ENCODE data around the gene MAX.
A peak's percentile ranks its signal among the peaks of the same experiment; 100 is the strongest.

The MAX gene

DNA sequence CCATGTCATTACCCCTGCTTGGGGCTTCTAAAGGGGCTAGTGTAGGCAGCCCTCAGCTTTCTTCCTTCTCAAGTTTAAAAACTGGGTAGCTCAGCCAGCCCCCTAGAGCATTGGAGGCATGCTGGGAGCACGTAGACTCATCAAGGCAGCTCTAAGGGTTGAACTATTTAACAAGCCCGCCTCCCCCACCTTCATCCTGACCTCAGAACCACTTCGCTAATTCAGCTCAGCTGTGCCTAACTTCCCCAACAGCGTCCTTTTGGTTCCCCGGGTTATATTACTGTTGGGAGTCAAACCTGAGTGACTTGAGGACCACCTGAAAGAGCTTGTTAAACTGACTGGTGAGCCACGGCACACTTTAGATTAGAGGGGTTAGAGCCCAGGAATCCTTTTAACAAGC lies 30.1 kb downstream of the MAX start:
- DNase-seq, result no peak

DNA sequence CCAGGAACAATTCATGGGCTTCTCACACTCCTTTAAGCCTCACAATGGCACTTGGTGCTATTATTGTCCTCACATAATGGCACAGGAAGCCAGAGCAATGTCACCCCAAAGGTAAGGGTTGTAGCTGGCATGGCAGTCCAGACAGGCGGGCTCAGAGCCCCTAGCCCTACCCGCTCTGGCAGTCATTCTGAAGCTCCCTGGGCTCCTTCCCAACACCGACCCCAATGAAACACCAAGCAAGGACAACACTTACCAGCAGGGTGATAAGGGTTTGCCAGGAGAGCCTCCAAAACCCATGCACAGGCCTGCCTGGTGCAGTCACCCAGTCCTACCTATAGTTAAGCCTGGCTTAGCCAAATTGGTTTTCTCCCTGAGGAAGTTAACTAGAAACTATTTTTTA lies 30.8 kb downstream of the MAX start:
- DNase-seq, result no peak

DNA sequence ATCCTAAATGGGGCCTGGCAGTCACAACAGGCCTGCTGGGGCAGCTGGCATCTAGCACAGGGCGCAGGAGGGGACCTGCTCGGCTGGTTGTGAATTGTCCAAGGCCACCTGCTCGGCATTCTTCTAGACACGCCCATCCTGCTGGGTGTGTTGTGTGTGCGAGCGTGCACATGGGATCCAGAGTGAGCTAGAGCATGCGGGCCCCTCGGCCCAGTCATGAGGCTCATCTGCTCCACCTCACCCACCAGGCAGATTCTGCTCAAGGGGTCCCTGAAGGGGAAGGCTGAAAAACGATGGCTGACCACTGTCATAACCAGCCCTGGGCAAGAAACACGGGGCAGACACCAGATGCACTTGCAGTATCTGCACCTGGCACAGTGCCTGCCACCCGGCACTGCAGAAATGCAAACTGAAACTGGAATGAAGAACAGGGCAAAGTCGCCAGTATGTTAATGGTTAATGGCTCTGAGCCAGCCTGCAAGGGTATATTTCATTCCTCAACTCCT lies 31.8 kb downstream of the MAX start:
- DNase-seq, result no peak

DNA sequence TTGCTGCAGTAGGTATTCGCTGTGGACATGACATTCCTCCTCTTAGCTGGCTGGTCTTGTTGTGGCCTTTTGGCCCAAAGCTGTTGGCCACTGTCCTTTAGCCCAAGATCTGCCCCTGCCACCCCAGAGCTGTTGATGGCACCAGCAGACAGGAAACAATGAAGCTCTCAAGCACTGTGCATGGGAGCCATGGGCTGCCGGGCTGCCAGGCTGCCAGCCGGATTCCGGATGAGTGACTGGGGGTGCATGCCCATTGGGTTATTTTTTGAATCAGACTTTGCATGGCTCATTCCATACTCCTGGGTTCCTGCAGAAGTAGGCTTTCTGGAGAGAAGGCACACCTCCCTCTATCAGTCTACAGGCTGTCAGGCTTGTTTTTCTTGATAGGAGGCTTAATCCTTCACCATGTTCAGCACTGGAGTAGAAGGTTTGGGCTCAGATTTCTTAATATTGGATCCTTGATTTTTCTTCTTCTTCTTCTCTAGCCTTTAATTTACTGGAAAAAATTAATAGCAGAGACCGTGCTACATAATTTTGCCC lies 32.4 kb downstream of the MAX start:
- no peak for DNase-seq

DNA sequence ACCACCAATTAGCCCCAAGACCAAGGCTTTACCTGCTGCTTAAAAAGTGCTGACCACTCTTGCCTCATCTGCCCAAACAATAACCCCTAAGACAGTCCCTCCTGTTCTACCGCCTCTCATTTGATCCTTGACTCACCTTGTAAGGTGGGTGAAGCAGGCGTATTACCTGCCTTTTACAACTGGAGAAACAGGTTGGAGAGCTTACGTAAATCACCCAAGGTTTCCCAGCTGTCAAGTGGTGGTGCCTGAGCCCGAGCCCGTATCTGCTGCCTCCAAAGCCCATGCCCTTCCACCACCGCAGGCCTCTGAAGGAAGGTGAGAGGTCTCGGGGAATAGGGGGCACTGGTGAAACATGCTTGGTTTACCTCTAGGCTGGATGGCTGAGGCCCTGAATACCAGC lies 36.6 kb downstream of the MAX start:
- DNase-seq, result no peak

DNA sequence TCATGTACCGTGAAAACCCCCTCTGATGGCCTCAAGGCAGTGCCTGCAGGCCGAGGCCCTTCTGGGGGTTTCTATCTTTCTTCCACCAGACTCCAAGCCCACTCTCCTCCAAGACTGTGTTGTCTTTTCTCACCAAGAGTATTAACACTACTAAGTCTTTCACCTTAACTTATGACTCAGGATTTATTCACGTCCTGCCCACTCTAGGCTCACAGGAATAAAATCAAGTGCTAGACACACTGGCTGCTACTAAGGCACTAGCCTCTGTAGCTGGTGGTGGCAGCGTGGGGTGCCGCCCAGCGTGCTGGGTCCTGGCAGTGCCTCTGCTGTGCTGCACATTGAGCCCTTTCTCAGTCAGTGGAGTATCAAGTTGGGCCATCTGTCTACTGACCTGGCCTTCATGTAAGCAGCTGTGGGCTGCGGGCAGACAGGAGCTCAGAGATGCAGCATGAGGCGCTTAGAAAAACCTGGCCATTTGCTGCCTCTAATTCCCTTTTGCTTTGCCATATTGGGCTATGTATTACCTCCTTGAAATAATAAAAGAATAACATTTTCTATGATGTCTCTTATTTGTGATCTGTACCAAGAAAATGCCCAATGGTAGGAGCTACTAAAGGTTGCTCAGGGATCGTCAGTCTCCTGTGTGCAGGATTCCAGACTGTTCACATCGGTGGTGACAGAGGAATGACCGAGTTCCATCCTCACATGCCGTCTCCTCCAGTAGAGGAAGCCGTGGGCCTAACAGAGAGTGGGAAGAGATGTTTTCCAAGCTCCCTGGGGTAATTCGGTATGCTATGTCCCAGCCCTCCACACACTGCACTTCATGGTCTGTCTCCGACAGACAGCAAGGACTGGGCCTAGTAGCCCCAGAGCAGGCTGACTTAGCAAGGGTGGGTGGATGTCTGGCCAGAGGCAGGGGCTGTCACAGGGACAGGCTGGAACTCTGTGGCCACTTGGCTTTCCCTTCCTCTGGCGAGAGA lies 39.9 kb downstream of the MAX start:
- no peak for DNase-seq

DNA sequence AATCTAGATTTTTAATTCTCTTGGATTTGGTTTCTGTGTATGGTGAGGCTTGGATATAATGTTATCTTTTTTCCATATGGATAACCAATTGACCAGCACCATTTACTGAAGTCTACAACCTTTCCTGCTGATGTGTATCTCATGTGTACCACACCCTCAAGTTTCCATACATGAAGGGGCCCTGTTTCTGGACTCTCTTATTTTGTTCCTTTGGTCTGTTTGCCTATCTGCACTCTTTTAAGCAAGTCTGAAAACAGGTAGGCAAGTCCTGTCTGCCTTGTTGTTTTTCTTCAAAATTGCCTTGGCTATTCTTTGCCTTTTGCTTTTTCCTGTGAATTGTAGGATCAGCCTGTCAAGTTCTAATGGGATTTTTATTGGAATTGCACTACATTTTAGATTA lies 44.6 kb downstream of the MAX start:
- DNase-seq, result no peak

DNA sequence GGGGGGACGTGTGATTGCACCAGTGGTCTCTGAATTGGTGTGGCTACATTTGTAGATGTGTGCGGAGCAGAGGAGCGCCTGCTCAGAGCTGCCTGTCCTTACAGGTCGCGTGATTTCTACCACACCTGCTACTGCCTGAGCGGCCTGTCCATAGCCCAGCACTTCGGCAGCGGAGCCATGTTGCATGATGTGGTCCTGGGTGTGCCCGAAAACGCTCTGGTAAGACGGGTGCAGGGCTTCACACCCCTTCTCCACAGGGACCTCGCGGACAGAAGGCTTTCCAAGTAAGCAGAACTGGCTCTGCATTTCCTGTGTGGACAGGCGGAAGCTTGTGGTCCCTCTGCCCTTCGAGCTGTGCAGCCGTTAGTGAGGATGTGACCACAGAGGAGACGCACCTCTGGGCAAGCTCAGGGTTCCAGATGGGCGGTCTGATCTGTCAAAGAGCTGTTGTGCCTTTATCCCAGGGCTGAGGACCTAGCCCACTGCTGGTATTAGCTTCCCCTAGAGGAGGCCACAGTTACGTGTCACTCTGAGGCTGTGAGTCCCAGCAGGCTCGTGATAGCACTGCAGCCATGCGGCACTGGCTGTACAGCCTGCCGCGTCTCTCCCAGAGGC lies 47.7 kb downstream of the MAX start:
- DNase-seq, result peak; percentile 19 to 43

DNA sequence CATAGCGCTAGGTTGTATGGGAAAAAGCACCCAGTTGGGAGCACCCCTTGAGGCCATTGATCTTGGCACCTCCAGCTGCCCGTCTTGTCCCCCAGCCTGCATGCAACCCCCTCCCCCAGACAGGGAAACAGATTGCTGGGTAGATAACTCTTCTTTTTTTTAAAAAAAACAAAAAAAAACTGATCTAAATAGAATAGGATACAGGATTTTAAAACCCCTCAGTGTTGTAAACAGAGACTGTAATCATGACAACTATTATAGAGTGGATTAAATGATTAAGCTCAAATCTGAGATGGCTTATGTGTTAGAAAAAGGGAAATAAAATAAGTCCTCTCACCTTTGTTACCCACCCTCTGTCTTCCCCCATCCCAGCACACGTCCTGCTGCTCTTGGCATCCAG lies 48.9 kb downstream of the MAX start:
- DNase-seq, result no peak

DNA sequence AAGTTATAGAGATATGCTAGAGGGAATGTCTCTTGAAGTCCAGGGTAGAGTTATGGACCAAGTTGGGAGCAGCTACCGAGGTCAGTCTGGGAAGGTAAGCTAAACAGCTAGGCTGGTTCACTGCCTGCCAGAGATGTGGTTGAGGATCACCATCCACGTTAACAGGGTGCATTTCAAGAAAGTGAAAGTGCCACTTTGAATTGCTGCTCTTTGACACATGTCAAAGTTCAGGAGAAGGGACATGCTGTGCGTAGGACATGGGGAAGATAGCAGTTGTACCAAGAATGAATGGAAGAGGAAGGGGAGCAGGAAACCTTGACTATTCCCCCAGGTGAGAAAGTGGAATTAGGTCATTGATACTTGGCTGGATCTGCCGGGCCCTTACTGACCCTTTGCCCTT lies 49.5 kb downstream of the MAX start:
- DNase-seq, result no peak

DNA sequence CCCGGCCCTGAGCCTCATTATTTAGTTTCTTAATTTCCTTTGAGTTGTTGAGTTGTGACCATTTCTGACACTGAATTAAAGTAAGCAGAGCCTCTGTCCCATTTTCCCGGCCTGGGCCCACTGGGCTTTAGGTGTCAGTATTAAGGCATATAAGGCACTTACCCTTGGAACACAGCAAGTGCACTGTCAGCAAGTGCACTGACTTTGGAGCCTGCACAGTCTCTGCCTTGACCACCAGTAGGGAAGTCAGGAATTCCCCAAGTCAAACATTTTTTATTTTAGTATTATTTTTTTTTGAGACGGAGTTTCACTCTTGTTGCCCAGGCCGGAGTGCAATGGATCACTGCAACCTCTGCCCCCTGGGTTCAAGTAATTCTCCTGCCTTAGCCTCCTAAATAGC lies 56.6 kb downstream of the MAX start:
- peak; percentile 59 to 69 for DNase-seq

DNA sequence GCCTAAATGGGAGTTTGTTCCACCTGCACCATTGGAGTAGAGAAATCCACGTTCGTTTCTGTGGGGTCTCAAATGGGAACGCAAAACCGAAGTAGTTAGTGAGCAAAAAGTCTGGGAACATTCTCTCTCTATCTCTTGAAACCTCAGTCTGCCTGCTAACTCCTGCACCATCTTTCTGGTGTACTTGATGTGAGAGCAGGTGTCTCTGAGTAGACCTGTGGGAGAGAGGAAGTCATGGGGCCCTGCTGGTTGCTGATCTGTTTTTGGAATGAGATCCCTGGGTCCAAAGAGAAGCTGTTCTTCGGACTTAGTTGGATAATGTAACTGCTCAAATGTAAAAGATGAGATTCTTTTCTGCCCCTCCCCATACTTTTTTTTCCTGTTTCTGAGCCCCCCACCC lies 57.3 kb downstream of the MAX start:
- no peak for DNase-seq

DNA sequence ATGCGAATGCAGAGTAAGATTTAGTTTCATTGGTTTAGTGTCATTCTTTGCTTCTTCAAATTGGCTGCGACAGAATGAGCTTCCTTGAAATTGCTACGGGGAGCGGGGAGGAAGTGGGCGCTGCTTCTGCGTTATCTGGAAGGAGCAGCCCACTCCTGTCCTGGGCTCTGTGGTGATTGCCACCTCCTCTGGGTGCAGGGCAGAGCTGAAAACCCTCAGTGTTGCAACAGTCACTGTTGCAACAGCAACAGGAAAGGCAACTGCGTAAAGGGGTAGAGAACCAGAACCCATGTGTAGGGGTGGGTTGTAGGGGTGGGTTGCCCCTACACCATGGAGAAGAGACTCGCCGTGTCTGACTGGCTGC lies 57.7 kb downstream of the MAX start:
- DNase-seq, result peak; percentile 81 to 95

DNA sequence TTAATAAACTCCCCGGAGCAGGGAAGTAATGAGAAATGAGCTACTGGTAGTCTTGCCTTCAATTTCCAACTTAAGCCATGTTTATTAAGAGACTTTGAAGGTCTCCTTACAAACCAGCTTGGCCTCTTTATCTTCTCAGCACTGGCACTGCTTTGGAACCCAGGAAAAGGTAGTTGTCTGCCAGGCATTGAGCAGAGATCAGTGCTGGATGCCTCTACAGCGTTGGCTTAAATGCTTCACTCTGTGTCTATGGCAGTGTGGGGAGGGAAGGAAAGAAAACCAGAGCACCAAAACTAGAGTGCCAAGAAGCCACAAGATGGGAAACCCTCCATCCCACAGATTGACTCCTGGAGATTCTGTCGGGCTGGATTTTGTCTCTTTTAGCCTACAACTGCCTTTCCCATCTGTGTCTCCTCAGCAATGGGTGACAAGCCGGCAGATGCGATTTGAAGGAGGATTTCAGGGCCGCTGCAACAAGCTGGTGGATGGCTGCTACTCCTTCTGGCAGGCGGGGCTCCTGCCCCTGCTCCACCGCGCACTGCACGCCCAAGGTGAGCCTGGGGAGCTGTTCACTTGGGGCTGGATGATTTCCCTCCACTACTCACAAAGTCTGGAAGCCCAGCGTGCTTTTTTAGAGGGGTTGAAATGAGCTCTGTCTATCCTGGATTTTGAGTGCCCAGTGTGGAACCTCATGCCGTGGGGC lies 58.3 kb downstream of the MAX start:
- DNase-seq, result no peak

DNA sequence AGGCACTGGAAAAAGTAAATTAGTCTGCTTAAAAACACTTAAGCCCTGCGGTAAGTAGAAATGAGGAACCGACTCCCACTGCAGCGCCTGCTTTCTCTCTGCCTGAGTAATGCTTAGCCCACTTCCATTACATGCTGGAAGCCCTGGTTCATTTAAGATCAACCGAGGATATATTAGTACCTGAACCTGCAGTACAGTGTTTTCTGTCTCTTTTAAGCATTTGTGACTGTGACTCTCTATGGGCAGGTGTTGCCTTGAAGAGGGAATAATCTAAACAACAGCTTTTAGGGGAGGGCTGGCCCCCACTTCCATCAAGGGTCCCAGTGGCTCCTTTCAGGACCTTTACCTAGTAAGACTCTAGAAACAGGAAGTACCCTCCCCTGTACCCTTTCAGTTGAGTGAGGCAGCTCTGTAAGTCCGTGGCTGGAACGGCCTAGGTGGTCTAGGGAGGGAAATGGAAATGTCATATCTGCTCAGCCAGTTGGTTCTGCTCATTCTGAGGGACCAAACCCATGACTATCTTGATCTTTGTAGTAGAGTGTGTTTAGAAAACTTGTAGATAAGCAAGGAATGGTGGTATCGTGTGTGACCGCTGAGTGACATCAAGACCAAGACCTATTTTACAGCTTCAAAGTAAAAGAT lies 59.5 kb downstream of the MAX start:
- peak; percentile 78 for DNase-seq

DNA sequence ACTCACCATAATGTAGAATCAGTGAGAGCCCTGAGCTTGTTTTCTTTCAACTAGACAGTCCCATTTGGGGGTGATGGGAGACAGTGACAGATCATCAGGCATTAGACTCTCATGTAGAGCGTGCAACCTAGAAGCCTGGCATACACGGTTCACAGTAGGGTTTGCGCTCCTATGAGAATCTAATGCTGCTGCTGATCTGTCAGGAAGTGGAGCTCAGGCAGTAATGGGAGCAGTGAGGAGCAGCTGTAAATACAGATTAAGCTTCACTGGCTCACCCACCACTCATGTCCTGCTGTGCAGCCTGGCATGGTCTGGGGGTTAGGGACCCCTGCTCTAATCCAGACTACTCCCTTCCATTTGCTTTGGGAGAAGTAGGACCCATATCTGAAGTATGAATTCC lies 60.0 kb downstream of the MAX start:
- DNase-seq, result no peak

DNA sequence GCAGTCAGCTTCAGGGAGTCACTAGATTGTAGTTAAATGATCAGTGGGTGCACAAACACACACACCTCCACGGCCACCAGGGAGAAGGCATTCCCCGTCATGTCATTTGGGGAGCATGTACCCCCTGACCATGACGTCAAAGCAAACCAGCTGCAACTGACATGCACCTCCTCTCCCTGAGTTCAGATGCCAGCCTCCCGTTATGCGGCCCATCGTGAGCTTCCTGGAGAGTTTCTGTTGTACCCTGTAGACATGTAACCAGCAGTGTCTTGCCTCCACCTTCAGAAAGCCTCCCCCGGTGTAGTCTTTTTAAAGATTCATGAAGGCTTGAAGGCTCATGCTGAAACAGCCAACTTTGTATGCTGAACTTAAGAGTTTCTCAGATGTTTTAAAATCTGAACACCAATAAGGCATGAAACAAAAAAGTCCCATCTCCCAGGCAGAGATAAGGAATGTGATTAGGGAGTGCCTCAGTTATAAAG lies 60.8 kb downstream of the MAX start:
- DNase-seq, result no peak

DNA sequence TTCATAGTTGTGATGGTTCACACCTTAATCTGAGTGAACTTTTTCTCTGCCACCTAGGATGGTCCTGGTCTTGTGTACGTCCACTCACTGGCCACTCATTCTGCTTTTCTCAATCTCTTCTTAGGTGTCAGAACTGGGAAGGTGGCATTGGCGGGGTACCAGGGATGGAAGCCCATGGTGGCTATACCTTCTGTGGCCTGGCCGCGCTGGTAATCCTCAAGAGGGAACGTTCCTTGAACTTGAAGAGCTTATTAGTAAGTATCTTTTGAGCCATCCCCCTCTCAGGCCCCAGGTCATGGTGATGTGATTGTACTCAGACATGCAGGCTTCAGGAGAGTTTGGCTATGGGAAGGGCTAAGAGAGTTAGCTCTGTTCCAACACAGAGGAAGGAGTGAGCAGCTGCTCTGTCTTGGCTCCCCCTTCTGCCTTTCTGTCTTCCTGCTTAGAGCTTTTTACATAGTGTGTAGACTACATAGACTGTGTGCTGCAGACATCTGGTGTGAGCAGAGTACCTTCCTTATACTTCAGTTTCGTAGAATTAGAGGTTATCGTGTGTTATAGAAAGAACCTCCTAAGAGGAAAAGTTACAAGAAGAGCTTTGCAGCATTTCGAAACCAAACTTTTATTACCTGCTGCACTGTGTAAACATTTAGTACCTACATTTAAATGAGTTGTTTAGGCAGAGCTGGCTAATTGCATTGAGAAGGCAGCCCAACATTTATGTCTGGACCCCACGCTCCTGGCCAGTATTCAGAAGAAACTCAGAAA lies 61.5 kb downstream of the MAX start:
- DNase-seq, result no peak

DNA sequence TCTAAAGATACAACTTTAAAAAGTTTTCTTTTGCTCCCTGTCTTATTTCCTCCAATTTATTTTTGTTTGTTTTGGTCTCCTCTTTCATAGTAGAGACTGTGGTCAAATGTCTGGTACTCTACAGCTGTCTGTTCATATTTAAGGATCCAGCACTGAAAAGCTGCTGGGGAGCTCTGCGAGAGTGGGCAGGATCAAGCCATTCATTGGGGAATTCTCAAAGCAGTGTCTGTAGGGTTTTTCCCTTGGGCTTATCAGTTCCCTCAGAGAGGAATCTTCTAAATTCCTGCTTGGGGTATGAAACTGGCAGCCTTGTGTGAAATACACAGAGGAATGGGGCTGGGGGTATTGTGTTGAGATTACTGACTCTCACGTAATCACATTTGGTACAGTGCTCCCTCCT lies 63.4 kb downstream of the MAX start:
- peak in 1 of 2 donors; percentile 23 for DNase-seq

DNA sequence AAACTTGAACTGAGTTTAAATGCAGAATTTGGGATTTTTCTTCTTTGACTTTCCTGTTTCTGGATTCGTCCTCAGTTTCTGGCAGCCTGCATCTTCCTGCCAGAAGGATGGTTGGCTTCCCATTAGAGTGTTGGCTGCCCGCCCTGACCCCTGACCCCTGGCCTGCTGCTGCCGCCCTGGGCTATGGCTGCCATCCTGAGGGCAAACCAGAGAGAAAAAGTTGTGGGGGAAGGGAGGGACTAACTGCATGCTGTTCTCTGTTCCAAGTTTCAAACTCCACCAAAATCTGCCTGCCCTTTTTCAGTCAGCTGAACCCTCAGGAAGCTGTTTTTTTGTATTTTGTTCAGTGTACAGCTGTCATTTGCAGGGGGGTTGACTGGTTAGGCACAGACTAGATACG lies 67.3 kb downstream of the MAX start:
- DNase-seq, result no peak

DNA sequence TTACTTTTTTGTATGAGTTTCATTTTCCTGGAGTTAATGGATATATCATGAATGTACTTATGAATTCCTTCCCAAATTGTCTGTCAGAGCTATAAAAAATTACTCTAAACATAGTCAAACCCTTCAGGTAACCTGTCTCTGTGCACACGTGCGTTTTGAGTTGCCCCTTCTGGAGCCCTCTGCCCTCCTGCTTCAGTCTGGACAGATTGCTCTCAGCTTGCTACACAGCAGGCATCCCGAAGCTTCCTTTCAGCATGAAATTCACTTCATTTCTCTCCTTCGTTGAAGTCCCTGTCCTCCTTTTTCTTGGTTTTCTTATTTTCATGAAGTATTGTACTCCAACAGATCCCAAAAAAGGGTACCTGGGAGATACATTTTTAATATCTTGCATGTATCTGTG lies 68.3 kb downstream of the MAX start:
- no peak for DNase-seq

DNA sequence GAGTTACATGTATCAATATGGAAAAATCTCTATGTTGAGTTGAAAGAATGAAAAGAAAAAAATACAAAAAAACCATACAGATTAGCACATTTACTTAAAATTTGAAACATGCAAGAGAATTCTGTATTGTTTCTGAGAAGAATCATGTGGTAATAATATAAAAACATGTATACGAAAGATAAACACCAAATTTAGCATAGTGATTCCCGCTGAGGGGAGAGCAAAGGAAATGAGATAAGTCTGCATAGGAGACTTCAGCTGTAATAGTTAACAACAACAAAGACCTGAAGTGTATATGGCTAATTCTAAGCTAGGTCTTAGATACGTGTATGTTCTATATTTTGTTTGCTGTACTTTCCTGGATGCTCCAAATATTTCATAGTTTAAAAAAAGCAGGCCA lies 69.1 kb downstream of the MAX start:
- no peak for DNase-seq
